ENCODE measurements around the gene CDK15.
"Not testable (repeated sequence)": the region's sequence is repeated elsewhere in the genome, so short reads cannot be mapped to it uniquely, and the experiment has no call there.

CDK15 gene

DNA sequence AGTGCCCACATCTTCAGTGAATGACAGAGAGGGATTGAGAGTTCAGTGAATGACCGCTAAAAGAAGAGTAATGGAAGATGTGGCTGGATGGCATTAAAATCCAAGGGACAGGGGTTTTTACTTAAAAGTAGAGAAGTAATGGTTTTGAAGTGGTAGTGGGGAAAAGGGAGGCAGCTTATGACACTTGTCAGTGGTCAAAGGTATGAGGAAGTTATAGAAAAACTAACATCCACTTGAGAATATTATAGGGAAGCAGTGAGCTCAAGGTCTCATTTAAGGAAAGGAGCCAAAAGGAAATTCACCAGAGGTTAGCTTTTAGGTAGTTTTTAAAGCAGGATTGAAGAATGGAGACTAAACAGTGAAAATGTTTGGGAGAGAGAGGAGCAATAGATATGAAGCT lies 24.3 kb downstream of the CDK15 start:
- DNase-seq (ENCODE audit: low spot score), result no peak

DNA sequence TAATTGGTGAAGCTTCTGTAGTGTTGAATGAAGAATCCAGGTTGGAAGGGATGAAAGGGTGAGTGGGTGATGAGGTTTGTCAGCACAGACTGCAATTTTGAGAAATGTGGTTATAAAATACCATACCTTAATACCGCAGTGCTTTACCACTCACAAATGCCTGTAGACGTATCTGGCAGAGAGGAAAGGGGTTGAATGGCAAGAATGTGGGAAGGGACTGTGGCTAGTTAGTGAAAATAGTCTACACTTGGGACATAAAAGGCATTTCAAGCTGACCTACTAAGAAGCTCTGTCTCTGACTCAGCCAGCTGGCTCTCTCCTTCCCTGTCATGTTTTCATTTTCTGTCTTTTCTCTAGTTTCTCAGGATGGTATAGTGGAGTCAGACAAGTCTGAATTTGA lies 25.1 kb downstream of the CDK15 start:
- DNase-seq (ENCODE audit: low spot score), result no peak

- no peak for DNase-seq (ENCODE audit: low spot score)
These were observed 27.4 kb downstream of the CDK15 start for GRCh38 chr2:201833781-201834180.

DNA sequence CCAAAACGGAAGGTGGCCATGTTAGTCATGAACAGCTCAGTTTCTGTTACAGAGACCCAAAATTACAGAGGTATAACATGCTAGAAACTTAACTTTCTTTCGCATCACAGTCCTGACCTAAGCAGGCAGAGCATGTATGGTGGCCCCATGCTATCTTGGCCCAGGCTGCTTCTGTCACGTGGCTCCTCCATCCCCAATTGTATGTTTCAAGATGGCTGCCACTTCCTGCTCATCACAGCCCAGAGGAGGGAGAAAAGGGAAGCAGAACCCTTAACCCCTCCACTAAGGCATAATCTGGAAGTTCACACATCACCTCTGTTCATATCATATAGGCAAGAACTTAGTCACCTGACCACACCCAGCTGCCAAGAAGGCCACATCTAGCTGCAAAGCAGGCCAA lies 28.7 kb downstream of the CDK15 start:
- DNase-seq (ENCODE audit: low spot score), result no peak

- DNase-seq (ENCODE audit: low spot score), result no peak
These were observed 31.1 kb downstream of the CDK15 start for GRCh38 chr2:201837391-201837790.

- no peak for DNase-seq (ENCODE audit: low spot score)
These were observed 31.6 kb downstream of the CDK15 start for GRCh38 chr2:201837824-201838431.

- DNase-seq (ENCODE audit: low spot score), result no peak
These were observed 33.4 kb downstream of the CDK15 start for GRCh38 chr2:201839727-201840126.

- DNase-seq (ENCODE audit: low spot score), result no peak
These were observed 34.4 kb downstream of the CDK15 start for GRCh38 chr2:201840726-201841125.

- DNase-seq (ENCODE audit: low spot score), result no peak
These were observed 36.0 kb downstream of the CDK15 start for GRCh38 chr2:201842131-201842860.

- DNase-seq (ENCODE audit: low spot score), result not testable (repeated sequence)
These were observed 38.6 kb downstream of the CDK15 start for GRCh38 chr2:201844922-201845321.

- DNase-seq (ENCODE audit: low spot score), result no peak
These were observed 41.1 kb downstream of the CDK15 start for GRCh38 chr2:201847481-201847880.

- DNase-seq (ENCODE audit: low spot score), result no peak
These were observed 46.1 kb downstream of the CDK15 start for GRCh38 chr2:201852462-201852861.

DNA sequence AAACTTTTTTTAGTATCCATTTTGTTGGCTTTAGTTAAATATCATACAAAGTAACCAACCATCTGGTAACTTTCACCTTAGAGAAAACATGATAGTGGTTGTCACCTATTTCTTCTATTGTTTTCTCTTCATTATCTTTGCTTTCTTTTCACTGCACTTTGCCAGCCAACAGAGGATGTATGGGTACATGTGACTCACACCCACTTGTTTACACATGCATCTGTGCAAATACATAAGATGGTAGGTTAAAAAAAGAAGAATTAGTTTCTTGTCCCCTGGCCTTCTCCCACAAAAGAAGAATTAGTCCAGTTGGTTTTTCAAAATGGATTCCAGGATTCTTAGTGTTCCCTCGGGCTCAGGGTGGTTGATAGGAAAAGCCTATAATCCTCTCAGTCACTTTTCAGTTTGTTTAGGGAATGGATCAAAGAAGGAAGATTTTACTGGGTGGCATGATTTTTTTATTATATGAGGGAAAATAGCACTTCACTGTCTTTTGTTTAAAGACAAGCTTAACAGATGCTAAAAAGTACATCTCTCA lies 46.6 kb downstream of the CDK15 start:
- no peak for DNase-seq (ENCODE audit: low spot score)

DNA sequence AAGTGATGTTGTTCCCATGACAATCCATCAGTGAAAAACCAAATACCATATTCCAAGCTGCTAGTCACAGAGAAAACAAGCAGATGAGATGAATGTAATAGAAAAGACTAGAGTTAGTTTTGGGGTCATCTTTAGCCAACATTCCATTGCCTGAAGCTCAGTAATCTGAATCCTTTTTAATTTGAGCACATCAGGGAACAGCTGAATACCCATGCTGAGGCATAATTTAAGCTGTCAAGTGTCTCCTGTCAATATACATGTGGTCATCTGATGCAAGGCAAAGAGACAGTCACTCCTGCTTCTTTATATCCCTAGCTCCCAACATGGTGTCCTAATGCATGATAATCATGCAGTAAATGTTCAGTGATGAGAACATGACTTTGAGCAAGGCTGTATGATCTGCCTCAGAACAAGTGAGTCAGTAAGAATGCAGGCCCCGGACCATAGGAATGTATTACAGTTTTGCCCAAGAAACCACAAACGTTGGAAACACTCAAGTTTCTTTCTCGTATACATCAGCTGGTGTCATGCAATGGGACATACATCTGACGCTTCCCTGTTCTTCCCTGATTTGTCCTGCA lies 48.0 kb downstream of the CDK15 start:
- DNase-seq (ENCODE audit: low spot score), result peak; percentile 9

GRCh38 chr2:201854841-201855240 lies 48.5 kb downstream of the CDK15 start:
- DNase-seq (ENCODE audit: low spot score), result no peak

DNA sequence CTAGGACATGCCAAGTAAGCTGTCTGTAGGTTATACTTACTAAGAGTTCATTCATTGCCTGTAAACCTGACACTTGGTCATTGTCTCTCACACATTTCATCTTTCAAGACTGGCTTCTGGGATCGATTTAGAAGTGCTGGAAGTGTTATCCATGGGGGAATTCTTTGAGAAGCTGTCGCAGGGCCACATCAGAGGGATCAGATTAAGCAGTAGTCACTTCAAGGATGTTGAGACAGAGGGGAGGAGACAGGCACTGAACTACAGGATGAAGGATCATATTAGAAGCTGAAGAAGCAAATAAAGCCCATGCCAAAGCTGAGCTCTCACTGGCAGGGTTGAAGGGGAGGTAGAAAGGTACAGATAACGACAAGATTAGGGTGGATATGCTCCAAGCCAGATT lies 49.0 kb downstream of the CDK15 start:
- DNase-seq (ENCODE audit: low spot score), result no peak

- no peak for DNase-seq (ENCODE audit: low spot score)
These were observed 51.0 kb downstream of the CDK15 start for GRCh38 chr2:201857326-201857725.

DNA sequence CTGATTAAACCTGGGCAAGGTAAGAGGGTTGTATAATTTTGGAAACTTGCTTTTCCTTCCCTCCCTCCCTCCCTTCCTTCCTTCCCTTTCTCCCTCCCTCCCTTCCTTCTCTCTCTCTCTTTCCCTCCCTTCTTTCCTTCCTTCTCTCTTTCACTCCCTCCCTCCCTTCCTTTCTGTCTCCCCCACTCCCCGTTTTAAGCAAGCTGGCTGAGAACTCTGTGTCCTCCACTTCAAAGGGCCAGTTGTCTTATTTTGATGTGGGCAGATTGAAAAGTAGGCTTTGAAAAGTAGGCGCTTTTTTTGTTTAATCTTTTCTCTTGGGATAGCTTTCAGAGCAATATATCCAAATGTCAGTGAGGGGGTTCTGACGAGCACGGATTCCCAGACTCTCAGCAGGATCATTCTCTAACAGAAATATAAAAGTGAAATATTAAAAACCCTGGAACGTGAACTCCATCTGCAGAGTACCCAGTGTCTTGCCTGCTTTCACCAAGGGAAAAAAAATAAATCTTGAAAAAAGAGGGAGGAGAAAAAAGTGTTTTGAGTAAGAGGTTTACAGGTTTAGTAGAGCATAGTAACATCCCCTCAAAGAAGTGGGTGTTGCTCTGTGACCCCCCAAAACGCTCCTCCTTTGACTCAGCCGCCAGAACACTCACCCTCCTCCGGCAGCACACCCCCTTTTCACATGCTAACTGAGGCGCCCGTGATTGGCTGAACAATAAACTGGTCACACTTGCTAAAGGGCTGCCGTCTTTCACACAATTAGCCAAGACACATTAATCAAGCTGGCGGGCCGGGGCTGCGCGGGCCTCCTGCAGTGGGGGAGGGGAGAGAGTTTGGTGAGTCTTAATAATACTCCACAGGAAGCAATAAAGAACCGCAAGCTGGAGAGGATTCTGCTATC lies 52.2 kb downstream of the CDK15 start:
- DNase-seq (ENCODE audit: low spot score), result no peak

GRCh38 chr2:201859949-201860348 lies 53.6 kb downstream of the CDK15 start:
- DNase-seq (ENCODE audit: low spot score), result no peak

GRCh38 chr2:201860636-201861066 lies 54.3 kb downstream of the CDK15 start:
- DNase-seq (ENCODE audit: low spot score), result peak; percentile 58

DNA sequence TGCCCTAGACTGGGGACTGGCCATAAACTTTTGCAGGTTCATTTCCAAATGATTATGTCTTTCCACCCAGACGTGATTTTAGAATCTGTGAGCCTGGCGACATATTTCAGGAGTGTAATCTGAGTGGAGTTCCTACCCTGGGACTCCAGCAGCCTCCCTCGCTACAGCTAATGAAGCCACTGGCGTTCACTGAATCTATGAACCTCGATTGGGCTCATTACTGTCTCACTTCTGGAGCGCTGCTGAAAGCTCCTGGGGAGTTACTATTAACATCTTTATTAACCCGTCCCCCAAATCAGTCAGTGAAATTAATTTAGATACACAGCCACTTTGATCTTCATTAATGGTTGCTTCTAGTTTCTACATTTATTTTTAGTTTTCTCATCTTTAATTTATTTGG lies 56.5 kb downstream of the CDK15 start:
- DNase-seq (ENCODE audit: low spot score), result no peak

Data from kidney capillary endothelial cell (primary cell).